C4-2B (cell line): ENCODE data around the gene KCNAB1.

ENCODE experiments used
- H3K27ac ChIP-seq: fragments of 450-650 bp; 2 replicates; pipeline ENCODE4 v1.5.1; 2017
- CTCF ChIP-seq: fragments of 450-650 bp; conservative IDR thresholded peaks from 2 replicates; pipeline ENCODE4 v1.5.1; 2017; ENCODE audit warnings: mild to moderate bottlenecking
- ZFX ChIP-seq: fragments of 450-650 bp; IDR thresholded peaks from 2 replicates; pipeline ENCODE4 v1.6.1; 2017

KCNAB1 gene

GRCh38 chr3:156433138-156433537 lies 312.8 kb downstream of the KCNAB1 start:
- TF ChIP-seq CTCF: no peak
- TF ChIP-seq ZFX: no peak
- no peak overlapping the region for H3K27ac ChIP-seq

GRCh38 chr3:156433910-156434309 lies 313.5 kb downstream of the KCNAB1 start:
- no peak overlapping the region for H3K27ac ChIP-seq
- no peak for TF ChIP-seq ZFX
- no peak for TF ChIP-seq CTCF

- TF ChIP-seq ZFX (no peak), CTCF (no peak)
- no peak overlapping the region for H3K27ac ChIP-seq
Measured at GRCh38 chr3:156434921-156435320, 314.5 kb downstream of the KCNAB1 start.

GRCh38 chr3:156443079-156443478 lies 322.7 kb downstream of the KCNAB1 start:
- no peak overlapping the region for H3K27ac ChIP-seq
- TF ChIP-seq CTCF (no peak), ZFX (no peak)

- TF ChIP-seq CTCF (no peak), ZFX (no peak)
- no peak overlapping the region for H3K27ac ChIP-seq
Measured at GRCh38 chr3:156445117-156446090, 325.0 kb downstream of the KCNAB1 start.

- H3K27ac ChIP-seq: no peak overlapping the region
- TF ChIP-seq ZFX (no peak), CTCF (peak; percentile 55)
Measured at GRCh38 chr3:156448300-156448699, 327.9 kb downstream of the KCNAB1 start.
